Measurements from ENCODE around the gene HS3ST5. TPM values are rescaled to one million over a fixed set of nuclear protein-coding genes. Genes with fewer than 3 reads are reported as not detected.
A peak's percentile ranks its signal among the peaks of the same experiment; 100 is the strongest.

The HS3ST5 gene
- total and polyA plus RNA-seq, 2 experiments from 2014 or later = 2.8 to 3.5 TPM

- H3K4me3 ChIP-seq = no peak overlapping the region
- H3F3A ChIP-seq (replicated peaks; ENCODE audit: low read depth) = no peaks in the 10 kb centered on the region
- ATAC-seq (peak; percentile 87), DNase-seq (ENCODE audit: low spot score) (peak; percentile 53)
- Mint-ChIP-seq H3K36me3 (ENCODE audit: low read depth) (no peaks in the 10 kb centered on the region), H3K4me1 (peaks cover 43% of the 10 kb centered on the region), H3K9me3 (no peaks in the 10 kb centered on the region), H3K4me3 (no peak overlapping the region), H3K27me3 (ENCODE audit: insufficient read depth, low read depth, poor library complexity) (peaks cover 3% of the 10 kb centered on the region), H3K27ac (peak overlapping the region; percentile 90)
- H3K36me3 ChIP-seq (ENCODE audit: insufficient read depth) = no peaks in the 10 kb centered on the region
- peak overlapping the region; percentile 20; the same call in 1 of the 2 replicates for H3K4me2 ChIP-seq
- no peaks in the 10 kb centered on the region for H4K20me1 ChIP-seq (replicated peaks; ENCODE audit: insufficient read depth)
- H3K27me3 ChIP-seq (ENCODE audit: insufficient read depth) = no peaks in the 10 kb centered on the region
- peaks cover 34% of the 10 kb centered on the region for H3K4me1 ChIP-seq (ENCODE audit: insufficient read depth)
- H3K79me2 ChIP-seq (replicated peaks; ENCODE audit: insufficient read depth) = no peaks in the 10 kb centered on the region
- peak overlapping the region; percentile 18; the same call in 1 of the 2 replicates for H3K27ac ChIP-seq (ENCODE audit: low read depth)
- H2AFZ ChIP-seq = peak overlapping the region; percentile 78; the same call in 1 of the 2 replicates
- no peaks in the 10 kb centered on the region for H3K9me2 ChIP-seq (ENCODE audit: insufficient read depth)
- no peak for TF ChIP-seq CTCF (conservative IDR thresholded peaks at IDR 0.05; ENCODE audit: low read depth in 2 of 2)
- TF ChIP-seq ZNF331 (CRISPR knock-in tag; IDR thresholded peaks at IDR 0.05; ENCODE audit: low read depth) = no peak
- no peak for TF ChIP-seq EZH2phosphoT487 (IDR thresholded peaks at IDR 0.05; ENCODE audit: unreplicated experiment)
- TF ChIP-seq CREB1 (CRISPR knock-in tag; IDR thresholded peaks at IDR 0.05; ENCODE audit: low read depth) = no peak
- TF ChIP-seq ZNF462 (CRISPR knock-in tag; IDR thresholded peaks at IDR 0.05) = no peak
- TF ChIP-seq ETS1 (IDR thresholded peaks at IDR 0.05) = no peak
- TF ChIP-seq POLR2AphosphoS5 (IDR thresholded peaks at IDR 0.05; ENCODE audit: low read depth) = no peak
- no peak for TF ChIP-seq ZNF114 (CRISPR knock-in tag; IDR thresholded peaks at IDR 0.05)
- TF ChIP-seq REST (IDR thresholded peaks at IDR 0.05; ENCODE audit: unreplicated experiment) = no peak
These were observed 33.9 kb upstream of the HS3ST5 start for GRCh38 chr6:114376611-114377175.

Data from GM23338 (cell line).